Body of pancreas (tissue), 4 donors: Measurements from ENCODE around the gene FXYD2.

Experiments used
- CTCF ChIP-seq, 7 experiments: fragments of 450-650 bp in 4 of 7; fragments of 200-600 bp in 3 of 7; sonication (generic) in 3 of 7; IDR thresholded peaks; one replicate each; pipeline ENCODE4 v1.5.1; 2016 to 2019; ENCODE audit warnings: antibody characterized with exemption in 7 of 7
- POLR2A ChIP-seq, 3 donors: fragments of 450-650 bp; IDR thresholded peaks; one replicate each; pipeline ENCODE4 v1.6.1; 2016; ENCODE audit warnings: antibody characterized with exemption in 3 of 3, mild to moderate bottlenecking in 2 of 3

GRCh38 chr11:117839380-117839881 lies 14.9 kb upstream of the FXYD2 start:
- TF ChIP-seq CTCF (IDR thresholded peaks at IDR 0.05) (no peak), POLR2A (IDR thresholded peaks at IDR 0.05) (no peak)
